Psoas muscle (tissue), 8 donors: ENCODE measurements around the gene CYP2D6. TPM values are rescaled to one million over a fixed set of nuclear protein-coding genes. Genes with fewer than 3 reads are reported as not detected.
A peak's percentile ranks its signal among the peaks of the same experiment; 100 is the strongest.
"Not testable (repeated sequence)": the region's sequence is repeated elsewhere in the genome, so short reads cannot be mapped to it uniquely, and the experiment has no call there.

ENCODE experiments used
- ATAC-seq, 4 donors: fragments of 200-7000 bp; cut with Tn5 transposase; one replicate each; pipeline ENCODE4 v1.9.1; 2020; ENCODE audit warnings: moderate library complexity in 3 of 4, mild to moderate bottlenecking in 2 of 4
- DNase-seq, 2 donors: peaks; one replicate each; pipeline ENCODE4 v3.0.0-alpha.2; 2020
- H3K27ac ChIP-seq: fragments of 200-600 bp; one replicate; pipeline ENCODE4 v1.8.0; 2022
- H3K27me3 ChIP-seq, 3 donors: fragments of 200-600 bp in 1 of 3; one replicate each; pipeline versions ENCODE4 v1.6.1 to v1.8.0; 2013 to 2022; ENCODE audit warnings: low read length in 2 of 3, mild to moderate bottlenecking in 2 of 3, moderate library complexity in 1 of 3; ENCODE audit not compliant: insufficient read depth in 3 of 3
- H3K36me3 ChIP-seq, 2 donors: fragments of 200-600 bp in 1 of 2; one replicate each; pipeline versions ENCODE4 v1.6.1 to v1.8.0; 2013 to 2022; ENCODE audit warnings: low read depth in 1 of 2, mild to moderate bottlenecking in 1 of 2, moderate library complexity in 1 of 2; ENCODE audit not compliant: insufficient read depth in 1 of 2
- H3K4me1 ChIP-seq: fragments of 200-600 bp; one replicate; pipeline ENCODE4 v1.8.0; 2022
- H3K4me3 ChIP-seq: fragments of 200-600 bp; one replicate; pipeline ENCODE4 v1.8.0; 2022; ENCODE audit warnings: mild to moderate bottlenecking
- H3K9me3 ChIP-seq: fragments of 200-600 bp; one replicate; pipeline ENCODE4 v1.8.0; 2022
- WGBS, 3 donors: extraction: QIAGEN DNeasy Blood & Tissue Kit; methylation state at CpG; one replicate each; pipeline versions ENCODE4 v1.1.6 to v1.1.7; 2013; 5-methylcytosine and 5-hydroxymethylcytosine counted together
- intact Hi-C, 2 donors: fragments of 100-400 bp; cut with DNase I; formaldehyde crosslinking; loops; one replicate each; pipeline versions ENCODE4 v1.11.0 to v1.14.2; 2022
- polyA plus RNA-seq, 3 donors: library from polyadenylated mRNA; stranded (reverse); fragments of 200-250 nt; gene quantifications; one replicate each; pipeline ENCODE4 v1.2.3, GENCODE V29; 2013
- total RNA-seq, 4 donors: library from RNA; stranded (reverse); fragmentation: NEBNext Ultra II Directional in 2 of 4; extraction: Animal tissue kit (Norgen Biotek cat#: 25700) in 2 of 4; gene quantifications; one replicate each; pipeline versions ENCODE4 v1.2.1 to v1.2.4, GENCODE V29; 2021 to 2023
- TF ChIP-seq, protein P1 (sequence below): fragments of 200-600 bp; IDR thresholded peaks from one replicate; pipeline ENCODE4 v1.8.0; 2022; ENCODE audit warnings: antibody characterized with exemption
- donor health status: healthy with polysubstance abuse.
- donor health status: DM: no; HTN: no; CAD: no; lungs with moderate emphysema.
- donor health status: Bipolar disorder and iron deficiency.
- donor health status: healthy.
- donor health status: DM: yes; HTN: yes; CAD: no.
- donor health status: DM: no; HTN: no; CAD: no.
- donor health status: DM: no; HTN: no; CAD: no.
- donor health status: DM: yes; HTN: yes; CAD: no.

The CYP2D6 gene
- total and polyA plus RNA-seq, 7 donors = 0.03 to 0.44 (median 0.21) TPM; not detected in 1

GRCh38 chr22:42138972-42139371, 8.4 kb upstream of the CYP2D6 start:
- intact Hi-C loops = no loop called here
- no peaks in the 10 kb centered on the region for H3K27me3 ChIP-seq
- no peak overlapping the region for H3K4me3 ChIP-seq
- TF ChIP-seq, protein P1, sequence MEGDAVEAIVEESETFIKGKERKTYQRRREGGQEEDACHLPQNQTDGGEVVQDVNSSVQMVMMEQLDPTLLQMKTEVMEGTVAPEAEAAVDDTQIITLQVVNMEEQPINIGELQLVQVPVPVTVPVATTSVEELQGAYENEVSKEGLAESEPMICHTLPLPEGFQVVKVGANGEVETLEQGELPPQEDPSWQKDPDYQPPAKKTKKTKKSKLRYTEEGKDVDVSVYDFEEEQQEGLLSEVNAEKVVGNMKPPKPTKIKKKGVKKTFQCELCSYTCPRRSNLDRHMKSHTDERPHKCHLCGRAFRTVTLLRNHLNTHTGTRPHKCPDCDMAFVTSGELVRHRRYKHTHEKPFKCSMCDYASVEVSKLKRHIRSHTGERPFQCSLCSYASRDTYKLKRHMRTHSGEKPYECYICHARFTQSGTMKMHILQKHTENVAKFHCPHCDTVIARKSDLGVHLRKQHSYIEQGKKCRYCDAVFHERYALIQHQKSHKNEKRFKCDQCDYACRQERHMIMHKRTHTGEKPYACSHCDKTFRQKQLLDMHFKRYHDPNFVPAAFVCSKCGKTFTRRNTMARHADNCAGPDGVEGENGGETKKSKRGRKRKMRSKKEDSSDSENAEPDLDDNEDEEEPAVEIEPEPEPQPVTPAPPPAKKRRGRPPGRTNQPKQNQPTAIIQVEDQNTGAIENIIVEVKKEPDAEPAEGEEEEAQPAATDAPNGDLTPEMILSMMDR = no peak
- no peak overlapping the region for H3K27ac ChIP-seq
- peaks cover 3% of the 10 kb centered on the region for H3K4me1 ChIP-seq
- 93 to 100% (median 97%) methylated on average over 2 of the region's 2 CpGs for WGBS, 3 donors
- ATAC-seq (no peak), DNase-seq (no peak)
- no peaks in the 10 kb centered on the region for H3K9me3 ChIP-seq
- no peaks in the 10 kb centered on the region for H3K36me3 ChIP-seq

DNA sequence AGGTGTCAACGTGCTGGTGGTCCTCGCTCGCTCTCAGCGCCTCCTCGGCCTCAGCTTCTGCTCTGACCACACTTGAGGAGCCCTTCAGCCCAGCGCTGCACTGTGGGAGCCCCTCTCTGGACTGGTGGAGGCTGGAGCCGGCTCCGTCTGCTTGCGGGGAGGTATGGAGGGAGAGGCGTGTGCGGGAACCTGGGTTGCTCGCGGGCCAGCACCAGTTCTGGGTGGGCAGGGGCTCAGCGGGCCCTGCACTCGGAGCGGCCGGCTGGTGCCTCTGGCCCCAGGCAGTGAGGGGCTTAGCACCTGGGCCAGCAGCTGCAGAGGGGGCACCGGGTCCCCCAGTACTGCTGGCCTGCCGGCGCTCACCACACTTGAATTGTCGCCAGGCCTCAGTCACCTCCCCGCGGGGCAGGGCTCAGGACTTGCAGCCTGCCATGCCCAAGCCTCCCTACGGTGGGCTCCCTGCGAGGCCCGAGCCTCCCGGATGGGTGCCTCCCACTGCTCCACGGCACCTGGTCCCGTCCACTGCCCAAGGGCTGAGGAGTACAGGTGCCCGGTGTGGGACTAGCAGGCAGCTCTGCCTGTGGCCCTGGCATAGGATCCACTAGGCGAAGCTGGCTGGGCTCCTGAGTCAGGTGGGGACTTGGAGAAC, 7.6 kb upstream of the CYP2D6 start:
- peaks cover 3% of the 10 kb centered on the region for H3K4me1 ChIP-seq
- ATAC-seq (no peak), DNase-seq (no peak)
- no peaks in the 10 kb centered on the region for H3K36me3 ChIP-seq
- H3K27me3 ChIP-seq = no peaks in the 10 kb centered on the region
- TF ChIP-seq, protein P1 = no peak
- intact Hi-C loops = no loop called here
- H3K27ac ChIP-seq = no peak overlapping the region
- H3K4me3 ChIP-seq = no peak overlapping the region
- WGBS, 3 donors = 87 to 92% (median 90%) methylated on average over 26 to 31 of the region's 31 CpGs
- no peaks in the 10 kb centered on the region for H3K9me3 ChIP-seq

GRCh38 chr22:42135688-42136087, 5.1 kb upstream of the CYP2D6 start:
- not testable (repeated sequence) for ATAC-seq

DNA sequence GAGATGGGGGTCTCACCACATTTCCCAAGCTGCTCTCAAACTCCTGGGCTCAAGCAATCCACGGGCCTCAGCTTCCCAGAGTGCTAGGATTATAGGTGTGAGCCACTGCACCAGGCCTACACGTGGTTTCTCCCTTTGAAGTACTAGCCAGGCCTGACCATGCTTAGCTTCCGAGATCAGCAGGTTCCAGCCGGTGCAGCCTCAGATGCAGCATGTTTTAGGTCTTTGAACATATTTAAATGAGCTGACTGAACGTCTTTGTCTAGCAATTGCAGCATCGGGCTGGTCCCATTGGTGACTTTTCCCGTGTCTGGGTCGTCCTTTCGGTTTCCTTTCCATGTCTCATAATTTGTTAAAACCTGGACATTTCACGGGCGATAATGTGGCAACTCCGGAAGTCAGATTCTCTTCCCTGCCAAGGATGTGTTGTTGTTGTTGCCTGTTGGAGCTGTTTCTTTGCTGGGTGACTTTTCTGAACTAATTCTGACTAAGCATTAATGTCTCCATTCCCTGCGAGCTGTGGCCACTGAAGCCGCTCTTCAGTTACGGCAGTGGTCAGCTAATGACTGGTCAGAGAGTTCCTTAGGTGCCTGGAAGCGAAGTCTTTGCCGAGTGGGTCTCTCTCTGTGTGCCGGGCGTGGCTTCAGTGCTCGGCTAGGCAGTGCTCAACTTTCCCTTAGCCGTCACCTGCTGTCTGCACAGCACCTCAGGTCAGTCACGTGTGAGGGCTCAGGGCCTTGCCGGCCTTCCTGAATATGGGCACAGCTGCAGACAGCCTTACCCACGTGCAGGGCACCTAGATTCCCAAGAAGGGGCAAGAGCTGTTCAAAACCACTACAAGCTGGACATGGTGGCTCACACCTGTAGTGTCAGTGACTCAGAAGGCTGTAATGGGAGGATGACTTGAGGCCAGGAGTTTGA, 3.8 kb upstream of the CYP2D6 start:
- H3K9me3 ChIP-seq = no peaks in the 10 kb centered on the region
- intact Hi-C loops = loop anchor here in 1 of 2 donors (5.0 kb wide), 1 partner anchor 157 kb away; no protein-coding TSS in a partner anchor
- ATAC-seq (peak; percentile 34 to 59 (median 54)), DNase-seq (no peak)
- H3K4me1 ChIP-seq = peaks cover 3% of the 10 kb centered on the region
- no peaks in the 10 kb centered on the region for H3K27me3 ChIP-seq
- no peak overlapping the region for H3K27ac ChIP-seq
- H3K36me3 ChIP-seq = no peaks in the 10 kb centered on the region
- H3K4me3 ChIP-seq = peak overlapping the region; percentile 47
- TF ChIP-seq, protein P1 = no peak
- 29 to 52% (median 44%) methylated on average over 24 of the region's 24 CpGs for WGBS, 3 donors

More at GRCh38 chr22:42135688-42136087, 5.1 kb upstream of the CYP2D6 start:
- H3K9me3 ChIP-seq, H3K36me3 ChIP-seq, H3K27ac ChIP-seq, intact Hi-C loops, DNase-seq, H3K4me3 ChIP-seq, H3K4me1 ChIP-seq, H3K27me3 ChIP-seq: not testable (repeated sequence)
- no CpG with 5 or more reads among the region's 4 CpGs for WGBS, 3 donors

DNA sequence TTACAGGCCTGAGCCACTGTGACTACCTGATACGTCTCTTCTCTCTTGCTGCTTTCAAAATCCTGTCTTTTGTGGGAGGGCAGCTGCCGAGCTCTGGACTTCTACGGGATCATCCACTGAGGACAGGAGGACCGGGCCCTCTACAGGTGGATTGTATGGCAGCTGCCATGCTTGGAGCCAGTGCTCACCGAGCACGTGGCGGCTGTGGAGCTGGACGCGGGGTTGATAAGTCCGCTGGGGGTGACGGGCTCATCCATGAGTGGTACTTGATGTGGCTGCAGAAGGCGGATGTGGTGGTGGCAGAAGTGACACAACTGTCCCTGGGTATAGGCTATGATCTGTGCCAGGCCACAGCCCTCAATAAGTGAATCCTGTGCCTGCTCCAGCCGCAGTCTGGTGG, 1.8 kb upstream of the CYP2D6 start:
- WGBS, 3 donors = 71 to 80% (median 77%) methylated on average over 12 to 13 of the region's 13 CpGs
- Histone ChIP-seq H3K4me1 (peaks cover 3% of the 10 kb centered on the region), H3K27ac (no peak overlapping the region), H3K9me3 (no peaks in the 10 kb centered on the region), H3K36me3 (no peaks in the 10 kb centered on the region), H3K4me3 (no peak overlapping the region), H3K27me3 (no peaks in the 10 kb centered on the region)
- DNase-seq = no peak
- ATAC-seq = no peak
- intact Hi-C loops = loop anchor here in 1 of 2 donors (5.0 kb wide), 1 partner anchor 155 kb away; no protein-coding TSS in a partner anchor
- TF ChIP-seq, protein P1 = no peak
